HG03378 (cell line): ENCODE results near the gene DRD1.
"Not testable (repeated sequence)": the region's sequence is repeated elsewhere in the genome, so short reads cannot be mapped to it uniquely, and the experiment has no call there.

Experiments
- ATAC-seq: cut with Tn5 transposase; IDR thresholded peaks from one replicate; pipeline ENCODE4 v1.9.1; 2021; ENCODE audit warnings: mild to moderate bottlenecking, moderate library complexity; ENCODE audit not compliant: unreplicated experiment

The DRD1 gene

GRCh38 chr5:175468892-175469291 is 24.9 kb upstream of the DRD1 start:
- ATAC-seq, result no peak

GRCh38 chr5:175467983-175468690 is 24.2 kb upstream of the DRD1 start:
- ATAC-seq, result no peak

GRCh38 chr5:175466700-175467318 is 22.8 kb upstream of the DRD1 start:
- no peak for ATAC-seq

- ATAC-seq, result no peak
Observed at GRCh38 chr5:175465282-175465681, 21.3 kb upstream of the DRD1 start.

GRCh38 chr5:175464942-175465233 is 20.9 kb upstream of the DRD1 start:
- ATAC-seq, result no peak

- peak; percentile 97 for ATAC-seq
Observed at GRCh38 chr5:175464074-175464941, 20.3 kb upstream of the DRD1 start.

GRCh38 chr5:175463641-175464040 is 19.7 kb upstream of the DRD1 start:
- no peak for ATAC-seq

GRCh38 chr5:175461370-175461769 is 17.4 kb upstream of the DRD1 start:
- ATAC-seq, result no peak

GRCh38 chr5:175460552-175460951 is 16.6 kb upstream of the DRD1 start:
- no peak for ATAC-seq

- no peak for ATAC-seq
Observed at GRCh38 chr5:175460126-175460525, 16.1 kb upstream of the DRD1 start.

GRCh38 chr5:175457466-175457865 is 13.5 kb upstream of the DRD1 start:
- ATAC-seq, result peak; percentile 97

GRCh38 chr5:175456105-175456742 is 12.2 kb upstream of the DRD1 start:
- ATAC-seq, result no peak

- not testable (repeated sequence) for ATAC-seq
Observed at GRCh38 chr5:175454338-175454737, 10.4 kb upstream of the DRD1 start.

GRCh38 chr5:175452166-175452565 is 8.2 kb upstream of the DRD1 start:
- no peak for ATAC-seq

- ATAC-seq, result no peak
Observed at GRCh38 chr5:175448276-175448675, 4.3 kb upstream of the DRD1 start.

- no peak for ATAC-seq
Observed at GRCh38 chr5:175447571-175447970, 3.6 kb upstream of the DRD1 start.

GRCh38 chr5:175446378-175446777 is 2.4 kb upstream of the DRD1 start:
- not testable (repeated sequence) for ATAC-seq

GRCh38 chr5:175444905-175445456 is 999 bp upstream of the DRD1 start:
- no peak for ATAC-seq

GRCh38 chr5:175443514-175444059 is 395 bp downstream of the DRD1 start:
- ATAC-seq, result no peak

GRCh38 chr5:175438234-175438857 is 5.6 kb downstream of the DRD1 start:
- ATAC-seq, result no peak
